C4-2B (cell line): ENCODE measurements around the gene RELN.
A peak's percentile ranks its signal among the peaks of the same experiment; 100 is the strongest.
"Not testable (repeated sequence)": the region's sequence is repeated elsewhere in the genome, so short reads cannot be mapped to it uniquely, and the experiment has no call there.

ENCODE experiments used
- H3K27ac ChIP-seq: fragments of 450-650 bp; 2 replicates; pipeline ENCODE4 v1.5.1; 2017
- ZFX ChIP-seq: fragments of 450-650 bp; IDR thresholded peaks from 2 replicates; pipeline ENCODE4 v1.6.1; 2017
- TF ChIP-seq, protein P1 (sequence below): fragments of 450-650 bp; conservative IDR thresholded peaks from 2 replicates; pipeline ENCODE4 v1.5.1; 2017; ENCODE audit warnings: mild to moderate bottlenecking

The RELN gene

DNA sequence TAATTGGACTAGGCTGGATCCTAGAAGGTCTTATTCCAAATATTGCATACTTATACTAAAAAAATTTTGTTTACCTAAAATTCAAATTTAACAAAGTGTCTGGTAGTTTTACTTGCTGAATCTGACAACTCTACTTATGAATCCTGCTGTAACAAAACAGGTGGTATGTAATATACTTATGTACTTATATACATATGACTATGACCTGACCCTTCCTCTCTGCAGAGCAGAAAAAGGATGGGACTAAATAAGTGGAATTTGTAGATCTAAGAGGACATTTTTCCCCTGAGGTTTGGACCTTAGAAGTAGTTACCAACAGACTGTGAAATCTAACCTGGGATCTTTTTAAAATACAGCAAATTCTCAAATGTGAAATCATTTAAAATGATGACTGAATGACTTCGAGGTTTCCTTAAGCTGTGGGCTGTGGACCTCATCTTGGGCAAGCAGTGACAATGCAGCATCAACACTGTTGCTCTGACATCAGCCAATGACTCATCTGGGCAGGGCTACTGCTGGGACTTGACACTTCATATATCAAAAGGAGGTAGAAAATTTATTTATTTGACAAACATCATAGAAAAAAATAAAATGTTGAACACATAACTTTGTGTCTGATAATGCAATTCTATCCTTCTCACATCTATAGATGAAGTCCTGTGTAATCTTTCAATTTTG is 73.6 kb downstream of the RELN start:
- TF ChIP-seq, protein P1, sequence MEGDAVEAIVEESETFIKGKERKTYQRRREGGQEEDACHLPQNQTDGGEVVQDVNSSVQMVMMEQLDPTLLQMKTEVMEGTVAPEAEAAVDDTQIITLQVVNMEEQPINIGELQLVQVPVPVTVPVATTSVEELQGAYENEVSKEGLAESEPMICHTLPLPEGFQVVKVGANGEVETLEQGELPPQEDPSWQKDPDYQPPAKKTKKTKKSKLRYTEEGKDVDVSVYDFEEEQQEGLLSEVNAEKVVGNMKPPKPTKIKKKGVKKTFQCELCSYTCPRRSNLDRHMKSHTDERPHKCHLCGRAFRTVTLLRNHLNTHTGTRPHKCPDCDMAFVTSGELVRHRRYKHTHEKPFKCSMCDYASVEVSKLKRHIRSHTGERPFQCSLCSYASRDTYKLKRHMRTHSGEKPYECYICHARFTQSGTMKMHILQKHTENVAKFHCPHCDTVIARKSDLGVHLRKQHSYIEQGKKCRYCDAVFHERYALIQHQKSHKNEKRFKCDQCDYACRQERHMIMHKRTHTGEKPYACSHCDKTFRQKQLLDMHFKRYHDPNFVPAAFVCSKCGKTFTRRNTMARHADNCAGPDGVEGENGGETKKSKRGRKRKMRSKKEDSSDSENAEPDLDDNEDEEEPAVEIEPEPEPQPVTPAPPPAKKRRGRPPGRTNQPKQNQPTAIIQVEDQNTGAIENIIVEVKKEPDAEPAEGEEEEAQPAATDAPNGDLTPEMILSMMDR, result no peak
- no peak for TF ChIP-seq ZFX
- no peak overlapping the region for H3K27ac ChIP-seq

DNA sequence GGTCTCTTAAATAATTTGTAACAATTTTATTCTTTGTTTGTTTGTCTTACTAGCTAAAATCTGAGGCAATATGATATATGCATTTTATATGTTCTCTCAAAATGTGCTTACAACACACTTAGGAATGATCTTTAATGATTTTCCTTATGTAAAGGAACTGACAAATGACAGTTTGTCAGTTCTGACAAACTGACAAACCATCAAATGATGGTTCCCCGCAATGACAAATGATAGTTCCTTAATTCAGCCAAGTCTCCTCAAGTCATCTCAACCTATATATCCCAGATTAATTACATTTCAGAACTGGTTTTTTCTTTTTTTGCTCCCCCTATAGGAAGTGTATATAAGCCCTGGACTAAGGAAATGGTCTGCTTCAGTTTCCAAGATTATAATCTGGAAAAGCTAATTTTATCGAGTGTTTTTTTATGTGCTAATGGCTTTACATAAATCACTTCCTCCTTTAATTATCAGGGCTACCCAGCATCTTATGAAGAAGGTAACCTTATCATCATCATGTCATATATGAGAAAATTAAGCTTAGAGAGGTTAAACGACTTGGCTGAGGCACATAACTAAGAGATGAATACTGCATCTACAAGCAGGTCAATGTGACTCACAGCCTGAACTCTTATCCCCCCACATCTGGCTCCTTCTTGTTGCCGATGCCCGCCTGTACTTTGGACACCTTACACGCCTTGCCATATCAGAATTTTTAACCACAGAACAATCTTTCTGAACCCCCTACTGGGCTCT is 75.1 kb downstream of the RELN start:
- TF ChIP-seq, protein P1, result peak; percentile 22
- TF ChIP-seq ZFX, result no peak
- no peak overlapping the region for H3K27ac ChIP-seq

DNA sequence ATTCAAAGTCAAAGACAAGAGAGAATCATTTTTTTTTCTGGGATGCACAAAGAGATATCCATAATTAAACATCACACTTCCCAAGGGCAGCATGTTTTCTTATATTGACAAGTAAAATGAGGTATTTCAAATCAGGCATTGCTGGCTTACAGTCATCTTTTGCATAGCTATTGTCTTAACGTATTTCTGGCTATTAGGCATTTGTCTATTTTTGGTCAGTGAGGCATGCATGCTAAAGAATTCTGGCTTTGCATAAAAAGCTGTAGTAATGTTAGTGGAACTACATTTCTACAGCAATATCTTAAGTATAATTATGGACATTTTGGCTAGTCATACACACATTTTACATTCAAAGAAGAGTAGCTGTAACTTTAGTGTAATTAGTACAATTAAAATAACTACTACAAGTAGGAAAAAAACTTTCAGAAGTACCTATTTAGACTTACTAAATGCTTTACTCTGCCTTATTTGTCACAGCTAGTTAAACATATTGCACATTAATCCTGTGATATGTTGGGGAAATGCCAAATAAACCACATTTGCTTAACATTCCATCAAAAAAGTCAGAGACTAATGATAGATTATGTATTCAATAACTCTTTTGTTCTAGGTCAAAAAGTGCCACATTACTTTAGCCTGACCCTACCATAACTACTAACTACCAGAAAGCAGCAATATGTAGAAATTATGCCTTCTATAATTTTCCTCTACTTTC is 76.4 kb downstream of the RELN start:
- TF ChIP-seq, protein P1, result no peak
- TF ChIP-seq ZFX, result no peak
- H3K27ac ChIP-seq, result no peak overlapping the region

DNA sequence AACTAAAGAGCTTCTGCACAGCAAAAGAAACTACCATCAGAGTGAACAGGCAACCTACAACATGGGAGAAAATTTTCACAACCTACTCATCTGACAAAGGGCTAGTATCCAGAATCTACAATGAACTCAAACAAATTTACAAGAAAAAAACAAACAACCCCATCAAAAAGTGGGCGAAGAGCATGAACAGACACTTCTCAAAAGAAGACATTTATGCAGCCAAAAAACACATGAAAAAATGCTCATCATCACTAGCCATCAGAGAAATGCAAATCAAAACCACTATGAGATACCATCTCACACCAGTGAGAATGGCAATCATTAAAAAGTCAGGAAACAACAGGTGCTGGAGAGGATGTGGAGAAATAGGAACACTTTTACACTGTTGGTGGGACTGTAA is 78.4 kb downstream of the RELN start:
- not testable (repeated sequence) for H3K27ac ChIP-seq

DNA sequence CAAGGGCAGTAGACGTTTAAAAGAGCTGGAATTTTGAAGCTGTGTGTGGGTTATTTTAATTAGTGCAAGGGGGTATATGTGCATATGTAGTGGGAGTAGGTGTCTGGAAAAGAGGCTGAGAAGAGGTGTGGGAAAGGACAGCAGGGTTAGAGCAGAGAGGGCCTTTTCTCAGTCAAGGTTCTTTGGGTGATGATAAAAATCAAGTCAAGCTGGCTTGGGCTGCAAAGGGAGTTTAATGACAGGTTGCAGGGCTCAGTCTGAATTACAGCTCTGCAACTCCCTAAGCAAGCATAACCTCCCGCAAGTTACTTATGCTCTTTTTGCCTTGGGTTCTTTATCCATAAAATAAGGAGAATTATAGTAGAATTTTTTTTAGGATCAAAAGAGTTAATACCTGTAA is 83.5 kb downstream of the RELN start:
- TF ChIP-seq, protein P1, result no peak
- TF ChIP-seq ZFX, result no peak

DNA sequence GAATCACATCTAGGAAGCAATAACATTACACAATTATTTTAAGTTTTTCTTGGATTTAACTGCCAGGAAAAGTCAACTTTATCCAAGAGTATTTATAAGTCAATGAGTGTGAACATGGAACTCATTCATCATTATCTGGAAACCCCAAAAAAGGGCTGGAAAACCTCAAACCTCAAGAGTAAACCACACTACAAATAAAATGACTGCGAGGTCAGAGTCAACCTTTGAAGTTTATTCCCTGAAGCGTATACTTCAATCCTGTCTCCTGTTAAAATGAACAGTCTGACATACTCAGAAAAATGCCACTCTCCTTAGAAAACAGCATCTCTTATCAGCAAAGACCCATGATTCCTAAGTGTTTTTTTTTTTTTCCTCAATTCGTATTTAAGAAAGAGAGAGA is 86.5 kb downstream of the RELN start:
- H3K27ac ChIP-seq, result no peak overlapping the region
- no peak for TF ChIP-seq ZFX
- TF ChIP-seq, protein P1, result no peak

More for the DNA sequence above, 83.5 kb downstream of the RELN start:
- H3K27ac ChIP-seq, result no peak overlapping the region

DNA sequence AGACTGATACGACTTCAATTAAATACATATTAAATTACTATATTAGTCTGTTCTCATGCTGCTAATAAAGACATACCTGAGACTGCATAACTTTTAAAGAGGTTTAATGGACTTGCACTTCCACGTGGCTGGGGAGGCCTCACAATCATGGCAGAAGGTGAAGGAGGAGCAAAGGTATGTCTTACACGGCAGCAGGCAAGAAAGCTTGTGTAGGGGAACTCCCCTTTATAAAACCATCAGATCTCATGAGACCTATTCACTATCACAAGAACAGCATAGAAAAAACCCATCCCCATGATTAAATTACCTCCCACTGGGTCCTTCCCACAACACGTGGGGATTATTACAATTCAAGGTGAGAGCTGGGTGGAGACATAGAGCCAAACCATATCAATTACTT is 92.6 kb downstream of the RELN start:
- H3K27ac ChIP-seq, result not testable (repeated sequence)
